ENCODE data around the gene DNAJC18.

DNAJC18 gene

GRCh38 chr5:139426203-139426885, 13.0 kb downstream of the DNAJC18 start:
- no peak for DNase-seq
- TF ChIP-seq POLR2A (IDR thresholded peaks at IDR 0.05; ENCODE audit: low read length): no peak
- TF ChIP-seq GATA1 (IDR thresholded peaks at IDR 0.05; ENCODE audit: low read depth, low read length): no peak

GRCh38 chr5:139425497-139425896, 13.8 kb downstream of the DNAJC18 start:
- TF ChIP-seq POLR2A (IDR thresholded peaks at IDR 0.05; ENCODE audit: low read length): no peak
- no peak for TF ChIP-seq GATA1 (IDR thresholded peaks at IDR 0.05; ENCODE audit: low read depth, low read length)
- no peak for DNase-seq

DNA sequence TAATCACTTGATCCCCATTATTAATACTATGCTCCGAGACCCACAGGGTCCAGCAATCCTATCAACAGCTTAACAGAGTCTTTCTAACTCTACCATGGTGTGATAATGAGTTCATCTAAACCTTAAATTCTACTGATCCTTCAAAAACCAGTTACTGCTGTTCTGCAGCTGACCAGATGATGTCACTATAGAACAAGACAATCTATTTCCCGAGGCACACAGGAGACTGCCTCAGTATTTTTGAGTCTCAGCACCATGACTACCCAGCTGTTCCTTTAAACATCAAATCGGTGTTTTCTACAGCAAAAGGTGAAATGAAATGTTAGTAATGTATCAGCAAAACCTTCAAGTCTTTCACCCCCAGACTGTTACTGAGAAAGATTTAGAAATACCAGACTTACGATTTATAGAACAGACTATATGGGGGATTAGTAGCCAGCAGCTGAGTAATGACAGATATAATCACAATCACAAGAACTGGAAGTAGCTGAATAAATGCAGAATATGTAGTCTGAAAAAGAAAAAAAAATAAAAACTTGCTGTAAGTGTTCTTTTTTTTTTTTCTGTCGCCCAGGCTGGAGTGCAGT, 16.9 kb downstream of the DNAJC18 start:
- TF ChIP-seq GATA1 (IDR thresholded peaks at IDR 0.05; ENCODE audit: low read depth, low read length) (no peak), POLR2A (IDR thresholded peaks at IDR 0.05; ENCODE audit: low read length) (no peak)
- peak; percentile 72 to 81 for DNase-seq

DNA sequence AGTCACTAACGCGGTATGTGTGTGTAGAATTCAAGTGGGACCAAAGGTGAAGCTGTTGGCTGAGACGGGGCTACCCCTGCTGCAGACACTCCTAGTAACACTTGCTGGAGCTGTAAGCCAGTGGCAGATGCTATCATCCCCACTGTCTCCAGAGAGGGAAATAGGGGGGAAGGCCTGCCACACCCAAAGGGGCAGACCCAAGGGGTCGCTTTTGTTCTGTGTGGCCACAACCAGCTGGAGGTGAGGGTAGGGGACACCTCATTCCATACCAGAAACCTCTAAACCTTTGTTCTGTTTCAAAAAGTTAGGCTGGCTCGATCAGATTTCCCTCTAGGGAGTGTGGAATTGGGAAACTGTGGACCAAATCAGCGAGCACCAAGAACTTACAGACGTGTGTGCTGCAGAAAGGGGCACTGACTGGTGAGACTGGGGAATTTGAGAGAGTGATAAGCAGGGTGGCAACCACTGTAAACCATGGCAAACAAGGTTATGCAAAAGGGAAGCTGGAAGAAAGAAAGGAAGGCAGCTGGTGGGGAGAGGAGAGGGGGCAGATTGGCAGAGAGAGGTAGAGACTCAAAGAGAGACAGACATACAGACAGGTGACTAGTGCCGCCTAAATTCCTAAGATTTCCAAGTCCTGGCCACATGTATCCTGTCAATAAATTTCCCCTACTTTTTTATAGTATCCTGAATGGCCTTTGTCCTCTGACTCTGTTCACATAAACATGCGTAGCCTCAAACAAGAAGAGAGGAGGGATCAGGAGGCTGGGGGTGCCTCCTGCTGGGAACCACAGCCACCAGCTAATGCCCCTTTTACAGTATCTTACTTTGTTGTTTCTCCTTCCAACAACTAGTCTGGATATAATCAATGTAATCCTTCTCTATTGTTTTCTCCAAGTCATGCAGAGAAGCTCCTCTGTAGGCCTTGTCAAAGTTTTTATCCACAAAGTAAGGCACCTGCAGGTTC, 19.8 kb downstream of the DNAJC18 start:
- no peak for TF ChIP-seq POLR2A (IDR thresholded peaks at IDR 0.05; ENCODE audit: low read length)
- TF ChIP-seq GATA1 (IDR thresholded peaks at IDR 0.05; ENCODE audit: low read depth, low read length): no peak
- DNase-seq: no peak

DNA sequence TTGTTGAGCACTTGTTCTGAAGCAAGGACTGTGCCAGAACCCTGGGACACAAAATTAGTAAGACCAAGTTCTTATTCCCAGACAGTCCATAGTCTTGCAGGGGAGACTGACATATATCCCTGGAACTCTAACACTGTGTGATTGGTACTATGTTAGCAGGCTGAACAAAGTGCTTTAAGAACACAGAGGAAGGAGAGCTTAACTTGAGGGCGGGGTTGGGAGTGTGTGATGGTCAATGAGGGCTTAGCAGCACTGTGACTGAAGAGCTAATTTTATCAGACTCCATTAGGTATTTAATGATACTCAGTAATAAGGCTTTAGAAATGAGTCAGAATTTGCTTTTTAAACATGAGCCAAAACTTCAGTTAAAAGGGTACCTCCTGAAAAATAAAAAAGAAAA, 20.5 kb downstream of the DNAJC18 start:
- DNase-seq: no peak
- TF ChIP-seq GATA1 (IDR thresholded peaks at IDR 0.05; ENCODE audit: low read depth, low read length) (no peak), POLR2A (IDR thresholded peaks at IDR 0.05; ENCODE audit: low read length) (no peak)

- DNase-seq: no peak
- no peak for TF ChIP-seq POLR2A (IDR thresholded peaks at IDR 0.05; ENCODE audit: low read length)
- TF ChIP-seq GATA1 (IDR thresholded peaks at IDR 0.05; ENCODE audit: low read depth, low read length): no peak
These were observed 22.1 kb downstream of the DNAJC18 start for GRCh38 chr5:139417214-139417613.

DNA sequence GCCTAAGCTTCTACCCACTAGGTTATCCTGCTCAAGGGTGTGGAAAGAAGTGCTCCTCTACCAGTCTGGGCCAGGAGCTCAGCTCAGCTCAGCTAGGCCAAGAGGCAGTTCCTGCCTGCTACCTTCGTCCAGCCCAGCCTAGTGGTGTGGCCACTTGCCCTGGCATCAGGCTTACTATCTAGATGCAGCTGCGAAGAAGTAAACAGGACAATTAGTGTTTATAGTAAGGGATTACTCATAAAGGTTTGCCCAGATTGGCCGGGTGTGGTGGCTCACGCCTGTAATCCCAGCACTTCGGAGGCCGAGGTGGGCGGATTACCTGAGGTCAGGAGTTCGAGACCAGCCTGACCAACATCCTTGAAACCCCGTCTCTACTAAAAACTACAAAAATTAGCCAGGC, 22.7 kb downstream of the DNAJC18 start:
- TF ChIP-seq GATA1 (IDR thresholded peaks at IDR 0.05; ENCODE audit: low read depth, low read length): no peak
- TF ChIP-seq POLR2A (IDR thresholded peaks at IDR 0.05; ENCODE audit: low read length): no peak
- DNase-seq: no peak

- TF ChIP-seq POLR2A (IDR thresholded peaks at IDR 0.05; ENCODE audit: low read length): no peak
- no peak for TF ChIP-seq GATA1 (IDR thresholded peaks at IDR 0.05; ENCODE audit: low read depth, low read length)
- DNase-seq: no peak
These were observed 23.5 kb downstream of the DNAJC18 start for GRCh38 chr5:139415869-139416268.

DNA sequence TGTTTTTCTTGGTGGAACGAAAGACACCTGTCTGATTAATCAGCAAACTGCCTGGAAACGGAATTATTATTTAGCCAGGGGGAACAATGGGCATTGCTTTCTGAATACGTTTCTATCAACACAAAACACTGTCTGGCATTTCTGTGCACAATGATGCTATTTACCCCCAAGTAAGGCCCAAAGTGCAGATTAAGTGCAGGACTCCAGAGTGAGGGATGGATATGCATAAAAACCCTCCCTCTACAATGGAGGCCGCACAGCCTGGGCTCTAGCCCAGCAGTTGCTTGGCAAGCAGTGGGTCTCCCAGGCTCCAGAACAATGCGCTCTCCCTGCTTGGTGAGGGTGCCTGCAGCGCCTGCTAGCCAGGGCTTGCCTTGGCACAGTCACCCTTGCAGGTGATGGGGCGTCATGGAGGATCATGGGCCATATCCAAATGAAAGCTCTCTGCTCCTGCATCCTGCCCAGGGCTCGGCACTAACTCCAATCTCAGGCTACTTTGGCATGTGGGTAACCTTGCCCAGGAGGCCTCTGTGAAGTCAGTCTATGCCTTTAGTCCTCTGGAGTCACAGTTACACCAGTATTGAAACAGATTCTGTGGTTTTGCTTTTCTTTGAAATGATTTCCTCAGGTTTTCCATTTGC, 24.0 kb downstream of the DNAJC18 start:
- TF ChIP-seq POLR2A (IDR thresholded peaks at IDR 0.05; ENCODE audit: low read length) (no peak), GATA1 (IDR thresholded peaks at IDR 0.05; ENCODE audit: low read depth, low read length) (no peak)
- DNase-seq: no peak

DNA sequence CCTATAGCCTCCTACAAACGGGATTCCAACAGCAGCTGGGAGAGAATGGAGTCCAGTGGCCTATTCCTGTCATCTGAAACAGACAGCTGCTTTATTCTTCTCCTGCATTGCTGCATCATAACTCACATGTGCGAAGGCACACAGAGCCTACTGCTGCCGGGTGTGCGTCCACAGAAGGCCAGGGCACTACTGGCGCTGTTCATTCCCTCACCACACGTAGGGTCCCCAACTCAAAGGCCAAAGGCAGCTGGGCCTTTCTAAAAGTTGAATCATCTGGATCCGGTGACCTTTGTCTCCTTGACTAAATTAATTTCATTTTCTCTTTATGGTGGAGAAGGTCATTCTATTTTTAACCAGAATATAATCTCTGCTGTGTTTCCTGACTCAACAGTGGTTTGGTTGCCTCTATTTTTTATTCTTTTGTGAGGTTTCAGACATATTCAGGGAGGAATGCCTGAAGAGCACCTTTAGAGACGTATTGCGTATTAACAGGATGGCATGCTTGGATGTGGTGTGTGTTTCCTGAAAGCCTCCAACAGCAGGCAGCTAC, 24.7 kb downstream of the DNAJC18 start:
- no peak for TF ChIP-seq GATA1 (IDR thresholded peaks at IDR 0.05; ENCODE audit: low read depth, low read length)
- TF ChIP-seq POLR2A (IDR thresholded peaks at IDR 0.05; ENCODE audit: low read length): no peak
- DNase-seq: no peak

DNA sequence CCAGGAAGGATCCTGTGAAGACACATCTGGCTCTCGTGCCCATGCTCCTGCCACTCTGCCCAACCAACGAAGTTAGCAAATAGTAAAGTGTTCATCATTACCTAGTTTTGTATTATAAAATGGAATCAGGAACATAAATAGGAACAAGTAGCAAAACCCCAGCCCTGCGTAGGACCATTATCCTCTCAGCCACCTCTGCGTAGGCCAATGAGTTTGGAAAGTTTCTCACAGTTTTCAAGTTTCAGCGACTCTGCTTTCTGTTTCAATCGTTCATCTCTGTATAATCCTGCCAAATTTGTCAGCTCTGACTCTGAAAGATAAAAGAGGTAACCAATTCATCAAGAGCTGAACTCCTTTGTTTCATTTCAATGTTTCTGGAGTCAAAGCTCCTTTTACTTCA, 25.4 kb downstream of the DNAJC18 start:
- TF ChIP-seq POLR2A (IDR thresholded peaks at IDR 0.05; ENCODE audit: low read length) (no peak), GATA1 (IDR thresholded peaks at IDR 0.05; ENCODE audit: low read depth, low read length) (no peak)
- DNase-seq: no peak

DNA sequence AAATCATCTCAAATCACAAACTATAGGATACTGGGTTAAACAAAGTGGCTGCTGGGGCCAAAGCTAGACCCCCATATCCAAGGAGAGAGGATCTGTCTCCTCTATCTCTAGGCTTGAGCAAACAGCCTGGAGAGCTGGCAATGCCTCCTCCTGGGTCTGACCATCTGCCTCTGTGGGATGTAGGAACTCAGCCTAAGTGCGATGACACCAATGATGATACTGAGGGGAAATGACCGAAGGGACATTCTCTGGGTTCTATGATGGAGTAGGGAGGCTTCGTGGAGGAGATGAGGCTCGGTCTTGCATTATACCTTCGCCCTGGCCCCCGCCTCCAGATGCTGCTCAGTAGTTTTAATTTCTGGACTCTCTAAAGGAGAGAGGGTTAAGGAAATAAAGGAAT, 26.2 kb downstream of the DNAJC18 start:
- no peak for DNase-seq
- no peak for TF ChIP-seq POLR2A (IDR thresholded peaks at IDR 0.05; ENCODE audit: low read length)
- TF ChIP-seq GATA1 (IDR thresholded peaks at IDR 0.05; ENCODE audit: low read depth, low read length): no peak

- TF ChIP-seq GATA1 (IDR thresholded peaks at IDR 0.05; ENCODE audit: low read depth, low read length): no peak
- TF ChIP-seq POLR2A (IDR thresholded peaks at IDR 0.05; ENCODE audit: low read length): no peak
These were observed 28.1 kb downstream of the DNAJC18 start for GRCh38 chr5:139410993-139411828.

More at GRCh38 chr5:139410993-139411828, 28.1 kb downstream of the DNAJC18 start:
- no peak for DNase-seq
